D341Med (cell line): ENCODE results near the gene ZNF683.
"Not testable (repeated sequence)": the region's sequence is repeated elsewhere in the genome, so short reads cannot be mapped to it uniquely, and the experiment has no call there.

Source experiments
- DNase-seq: peaks from one replicate; pipeline ENCODE4 v3.0.0; 2012; ENCODE audit warnings: low spot score

ZNF683 gene

DNA sequence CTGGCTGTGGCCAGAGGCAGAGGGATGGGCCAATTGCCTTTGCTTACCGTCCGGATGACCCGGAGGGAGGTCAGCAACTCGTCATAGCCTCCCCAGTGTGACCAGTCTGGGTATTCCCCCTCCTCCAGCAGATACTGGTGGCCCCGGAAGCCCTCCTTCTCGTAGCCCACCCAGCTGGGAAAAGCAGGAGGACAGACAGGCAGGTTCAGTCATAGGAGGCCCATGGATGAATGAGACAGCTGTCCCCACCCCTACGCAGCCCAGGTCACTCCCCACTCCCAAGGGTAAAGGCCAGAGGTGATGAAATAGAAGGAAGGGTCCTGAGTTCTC, 35.4 kb downstream of the ZNF683 start:
- DNase-seq: no peak

DNA sequence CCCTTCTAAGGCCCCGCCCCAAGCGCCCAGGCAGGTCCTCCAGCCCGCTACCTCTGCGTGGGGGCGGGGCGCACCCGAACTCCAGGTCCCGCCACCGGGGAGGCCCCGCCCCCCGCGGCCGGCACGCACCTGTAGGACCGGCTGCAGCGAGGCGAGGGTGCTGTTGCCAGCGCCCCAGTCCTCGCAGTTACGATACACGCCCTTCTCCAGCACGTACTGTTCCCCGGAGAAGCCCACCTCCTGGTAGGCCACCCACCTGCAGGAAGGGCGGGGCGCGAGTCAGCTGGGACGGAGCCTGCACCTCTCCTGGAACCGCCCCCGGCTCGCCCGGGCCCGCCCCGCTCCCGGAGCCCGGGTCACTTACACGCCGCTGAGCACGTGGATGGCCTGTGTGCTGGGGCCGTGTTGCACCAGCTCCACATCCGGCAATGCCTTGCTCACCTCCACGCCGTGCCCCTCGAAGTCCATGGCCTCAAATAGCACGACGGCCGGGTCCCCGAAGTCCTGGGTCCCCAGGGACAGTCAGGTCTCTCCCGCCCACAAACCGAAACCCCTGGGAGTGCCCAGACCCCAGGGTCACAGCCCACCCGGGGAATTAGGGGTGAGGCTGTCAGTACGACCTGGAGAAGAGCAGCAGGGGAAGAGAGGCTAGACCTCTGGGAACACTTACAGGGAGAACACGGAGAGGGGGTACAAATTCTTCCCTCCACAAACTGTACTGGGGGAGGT, 35.9 kb downstream of the ZNF683 start:
- DNase-seq: peak; percentile 62

DNA sequence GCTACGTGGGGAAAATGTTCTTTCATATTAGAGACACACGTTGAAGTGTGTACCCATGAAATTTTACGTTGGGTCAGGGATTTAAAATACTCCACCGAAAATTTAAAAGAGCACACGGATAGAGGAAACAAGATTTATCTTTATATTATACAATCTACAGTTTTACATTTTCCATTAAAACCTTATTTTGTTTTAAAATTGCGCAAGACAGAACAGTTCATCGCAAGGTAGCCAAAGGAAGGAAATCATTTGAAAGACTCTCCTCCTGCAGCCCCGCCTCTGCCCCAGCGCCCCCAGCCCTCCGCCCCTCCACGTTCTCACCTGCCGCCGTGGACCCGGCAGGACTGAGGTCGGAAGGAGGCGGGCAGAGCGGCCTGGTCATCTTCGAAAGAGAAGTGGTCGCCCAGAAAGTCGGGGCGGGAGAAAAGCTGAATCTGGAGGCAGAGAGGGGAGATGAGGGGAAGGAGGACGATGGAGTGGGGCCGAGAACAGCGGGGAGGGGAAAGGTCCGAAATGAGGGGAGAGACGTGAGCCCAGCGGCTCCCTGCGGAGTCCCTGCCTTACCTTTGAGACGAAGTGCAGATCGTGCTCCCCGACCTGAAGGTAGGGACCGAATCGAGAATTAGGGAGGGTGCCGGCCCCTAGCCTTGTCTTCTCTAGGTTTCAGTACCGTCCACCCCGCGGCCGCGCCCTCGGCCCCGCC, 36.6 kb downstream of the ZNF683 start:
- no peak for DNase-seq

- DNase-seq: not testable (repeated sequence)
These were observed 39.2 kb downstream of the ZNF683 start for GRCh38 chr1:26333312-26333711.

GRCh38 chr1:26330276-26330675, 42.3 kb downstream of the ZNF683 start:
- DNase-seq: no peak

DNA sequence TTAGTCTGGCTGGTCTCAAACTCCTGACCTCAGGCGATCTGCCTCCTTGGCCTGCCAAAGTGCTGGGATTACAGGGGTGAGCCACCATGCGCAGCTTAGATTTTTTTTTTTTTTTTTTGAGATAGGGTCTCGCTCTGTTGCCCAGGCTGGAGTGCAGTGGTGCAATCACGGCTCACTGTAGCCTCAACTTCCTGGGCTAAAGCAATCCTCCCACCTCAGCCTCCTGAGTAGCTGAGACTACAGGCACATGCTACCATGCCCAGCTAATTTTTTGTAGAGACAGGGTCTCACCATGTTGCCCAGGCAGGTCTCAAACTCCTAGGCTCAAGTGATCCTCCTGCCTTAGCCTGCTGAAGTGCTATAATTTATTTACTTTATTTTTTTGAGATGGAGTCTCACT, 43.2 kb downstream of the ZNF683 start:
- DNase-seq: not testable (repeated sequence)

GRCh38 chr1:26328597-26328996, 44.0 kb downstream of the ZNF683 start:
- no peak for DNase-seq

GRCh38 chr1:26327956-26328362, 44.6 kb downstream of the ZNF683 start:
- DNase-seq: no peak

GRCh38 chr1:26324550-26324949, 48.0 kb downstream of the ZNF683 start:
- DNase-seq: no peak

DNA sequence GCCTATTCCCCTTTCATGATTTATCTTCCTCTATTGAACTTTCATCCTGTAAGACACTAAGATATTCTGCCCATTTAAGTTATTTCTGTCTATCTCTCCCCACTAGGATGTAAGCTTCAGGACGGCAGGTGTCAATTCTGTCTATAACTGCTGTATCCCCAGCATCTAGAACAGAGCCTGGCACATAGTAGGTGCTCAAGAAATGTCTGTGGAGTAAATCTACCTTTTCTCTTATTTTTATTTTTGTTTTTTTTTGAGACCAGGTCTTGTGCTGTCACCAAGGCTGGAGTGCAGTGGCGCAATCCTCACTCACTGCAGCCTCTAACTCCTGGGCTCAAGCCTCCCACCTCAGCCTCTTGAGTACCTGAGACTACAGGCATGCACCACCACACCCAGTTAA, 49.2 kb downstream of the ZNF683 start:
- DNase-seq: no peak

DNA sequence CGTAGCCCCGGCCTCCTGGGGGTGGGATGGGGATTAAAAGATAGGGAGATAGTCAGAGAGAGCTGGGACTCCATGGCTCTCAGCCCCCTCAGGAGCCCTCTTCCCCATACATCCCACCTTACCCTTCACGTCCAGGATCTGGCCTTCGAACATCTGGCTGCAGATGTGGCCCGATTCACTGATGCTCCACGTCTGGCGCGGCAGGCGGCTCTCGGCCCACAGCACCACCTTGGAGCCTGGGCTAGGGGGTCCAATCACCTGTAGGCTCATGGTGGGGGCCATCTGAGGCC, 50.6 kb downstream of the ZNF683 start:
- DNase-seq: no peak

DNA sequence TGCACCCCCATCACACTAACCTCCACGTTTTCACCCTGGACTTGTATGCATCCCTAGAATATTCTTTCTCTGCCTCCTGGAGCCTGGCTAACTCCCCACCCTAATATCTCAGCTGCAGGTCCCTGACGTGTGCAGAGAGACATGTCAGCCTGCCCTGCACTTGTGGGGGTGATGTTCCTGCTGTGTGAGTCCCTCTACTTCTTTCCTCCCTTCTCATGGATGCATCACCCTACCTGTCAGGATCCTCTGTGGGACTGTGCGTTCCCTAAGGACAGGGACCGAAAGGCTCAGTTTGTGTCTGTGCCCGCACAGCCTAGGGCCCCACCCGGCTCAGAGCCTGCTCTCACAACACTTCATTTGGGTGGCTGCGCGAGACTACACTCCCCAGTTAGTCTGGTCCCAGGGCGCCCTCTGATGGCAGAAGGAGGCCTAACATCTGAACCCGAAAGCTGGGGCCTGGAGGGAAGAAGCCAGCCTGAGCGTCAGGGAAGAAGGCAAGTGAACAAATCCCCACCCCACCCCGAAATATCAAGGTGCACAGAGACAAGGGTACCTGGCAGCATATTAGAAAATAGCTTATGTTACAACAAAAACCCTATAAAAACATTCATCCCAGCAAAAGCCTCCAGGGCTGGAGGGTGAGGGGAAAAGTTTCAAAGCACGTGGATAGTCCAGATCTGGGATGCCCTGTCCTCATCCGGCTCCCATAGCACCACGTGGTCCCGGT, 51.1 kb downstream of the ZNF683 start:
- DNase-seq: peak; percentile 88

- no peak for DNase-seq
These were observed 51.7 kb downstream of the ZNF683 start for GRCh38 chr1:26320896-26321295.

GRCh38 chr1:26318338-26319064, 54.0 kb downstream of the ZNF683 start:
- DNase-seq: no peak

GRCh38 chr1:26317612-26318337, 54.8 kb downstream of the ZNF683 start, which contains the start of gene CD52:
Gene CD52 (plus strand): TSS chr1:26317958. CDS start chr1:26318018, 60 bp downstream.
- no peak for DNase-seq

- no peak for DNase-seq
These were observed 55.4 kb downstream of the ZNF683 start for GRCh38 chr1:26317146-26317545.

GRCh38 chr1:26315874-26316850, 56.4 kb downstream of the ZNF683 start:
- no peak for DNase-seq

- no peak for DNase-seq
These were observed 58.0 kb downstream of the ZNF683 start for GRCh38 chr1:26314501-26314900.
